Measurements from ENCODE around the gene NEMP1.

DNA sequence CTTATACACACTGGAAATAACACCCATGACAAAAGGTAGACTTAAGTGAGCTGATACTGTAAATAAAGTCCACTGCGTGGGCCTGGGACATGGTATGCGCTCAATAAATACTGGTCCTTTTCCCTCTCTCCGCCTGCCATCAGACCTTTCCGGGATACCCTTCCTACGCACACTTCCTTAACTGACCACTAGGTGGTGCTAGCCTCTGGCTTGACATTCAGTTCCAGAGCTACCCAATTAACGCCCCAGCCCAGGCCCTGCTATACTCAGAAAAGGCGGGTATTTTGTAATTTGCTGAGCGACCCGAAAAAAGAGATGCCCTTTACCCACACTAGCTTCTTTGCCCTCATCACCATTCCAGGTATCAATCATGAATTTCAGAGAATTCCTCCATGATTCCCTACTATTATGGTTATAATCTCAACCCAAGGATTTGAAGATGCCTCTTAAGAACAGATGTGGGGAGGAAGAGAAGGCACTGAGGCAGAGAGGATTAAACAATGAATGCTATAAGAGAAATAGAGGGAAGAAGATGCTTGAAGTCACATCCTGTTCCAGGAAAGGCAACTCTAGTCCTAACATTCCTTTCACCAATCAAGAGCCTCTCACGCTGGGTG lies 45.8 kb upstream of the NEMP1 start:
- TF ChIP-seq EZH2 (IDR thresholded peaks at IDR 0.05; ENCODE audit: borderline replicate concordance, insufficient read depth, low read length, poor library complexity, severe bottlenecking) (no peak), SMC3 (conservative IDR thresholded peaks at IDR 0.05; ENCODE audit: poor library complexity) (peak; percentile 70), CTCF (IDR thresholded peaks at IDR 0.05; ENCODE audit: poor library complexity, severe bottlenecking) (peak; percentile 82), POLR2AphosphoS5 (IDR thresholded peaks at IDR 0.05) (no peak), TAF1 (IDR thresholded peaks at IDR 0.05; ENCODE audit: low read depth) (no peak), MXI1 (conservative IDR thresholded peaks at IDR 0.05; ENCODE audit: poor library complexity, severe bottlenecking) (no peak), EP300 (conservative IDR thresholded peaks at IDR 0.05; ENCODE audit: poor library complexity, severe bottlenecking) (no peak)
